Activated CD8-positive, alpha-beta memory T cell treated with anti-CD3 and anti-CD28 coated beads for 24 hours (primary cell): ENCODE measurements around the gene SYT7.
A peak's percentile ranks its signal among the peaks of the same experiment; 100 is the strongest.
"Not testable (repeated sequence)": the region's sequence is repeated elsewhere in the genome, so short reads cannot be mapped to it uniquely, and the experiment has no call there.

Experiments
- DNase-seq: peaks from one replicate; pipeline ENCODE4 v3.0.0-alpha.2; 2020

SYT7 gene, protein sequence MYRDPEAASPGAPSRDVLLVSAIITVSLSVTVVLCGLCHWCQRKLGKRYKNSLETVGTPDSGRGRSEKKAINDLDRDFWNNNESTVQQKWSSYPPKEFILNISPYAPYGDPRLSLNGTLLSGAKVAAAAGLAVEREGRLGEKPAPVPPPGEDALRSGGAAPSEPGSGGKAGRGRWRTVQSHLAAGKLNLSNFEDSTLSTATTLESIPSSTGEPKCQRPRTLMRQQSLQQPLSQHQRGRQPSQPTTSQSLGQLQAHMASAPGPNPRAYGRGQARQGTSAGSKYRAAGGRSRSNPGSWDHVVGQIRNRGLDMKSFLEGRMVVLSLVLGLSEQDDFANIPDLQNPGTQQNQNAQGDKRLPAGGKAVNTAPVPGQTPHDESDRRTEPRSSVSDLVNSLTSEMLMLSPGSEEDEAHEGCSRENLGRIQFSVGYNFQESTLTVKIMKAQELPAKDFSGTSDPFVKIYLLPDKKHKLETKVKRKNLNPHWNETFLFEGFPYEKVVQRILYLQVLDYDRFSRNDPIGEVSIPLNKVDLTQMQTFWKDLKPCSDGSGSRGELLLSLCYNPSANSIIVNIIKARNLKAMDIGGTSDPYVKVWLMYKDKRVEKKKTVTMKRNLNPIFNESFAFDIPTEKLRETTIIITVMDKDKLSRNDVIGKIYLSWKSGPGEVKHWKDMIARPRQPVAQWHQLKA

DNA sequence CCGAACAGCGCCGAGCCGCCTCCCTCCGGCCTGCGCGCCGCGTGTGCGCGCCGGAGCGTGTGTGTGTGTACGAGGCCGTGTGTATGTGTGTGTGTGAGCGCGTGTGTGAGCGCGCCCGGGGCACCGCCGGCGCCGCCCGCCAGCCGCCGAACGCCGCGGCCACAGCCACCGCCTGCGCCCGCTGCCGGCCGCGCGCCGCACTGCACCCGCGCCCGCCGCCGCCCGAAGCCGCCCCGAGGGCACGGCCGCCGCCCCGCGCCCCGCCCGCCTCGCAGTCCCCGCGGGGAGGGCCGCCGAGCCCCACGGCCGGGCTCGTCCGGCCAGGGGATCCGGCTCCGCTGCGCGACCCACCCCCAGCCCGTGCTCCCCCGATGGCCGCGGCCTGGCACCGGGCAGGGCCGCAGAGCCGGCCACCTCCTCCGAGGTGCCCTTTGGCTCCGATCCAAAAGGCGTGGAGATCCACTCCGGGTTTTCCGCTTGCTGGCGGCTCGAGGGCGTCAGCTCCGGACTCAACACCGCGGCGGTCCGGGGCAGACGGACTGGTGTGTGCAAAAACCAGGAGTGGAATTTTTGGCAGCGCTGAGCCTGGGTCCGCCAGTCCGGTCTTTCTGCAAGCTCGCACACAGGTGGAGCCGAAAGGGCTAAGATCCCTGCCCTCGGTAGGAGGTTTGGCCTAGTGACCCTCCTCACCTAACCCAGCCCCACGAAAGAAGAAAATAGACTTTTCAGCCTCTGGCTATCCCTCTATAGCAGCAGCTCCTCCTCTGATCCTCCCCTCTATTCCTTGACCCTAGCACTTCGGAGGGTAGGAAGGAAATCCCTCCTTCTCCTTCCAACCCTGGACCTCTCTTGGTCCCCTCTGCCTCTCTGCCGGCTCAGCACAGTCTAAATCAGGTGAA, at the start of gene SYT7:
Gene SYT7, minus strand, starts transcription at position 47 of the 899 bp plus-strand sequence. CDS start 256 bp downstream, outside the sequence.
- DNase-seq, result peak; percentile 100

DNA sequence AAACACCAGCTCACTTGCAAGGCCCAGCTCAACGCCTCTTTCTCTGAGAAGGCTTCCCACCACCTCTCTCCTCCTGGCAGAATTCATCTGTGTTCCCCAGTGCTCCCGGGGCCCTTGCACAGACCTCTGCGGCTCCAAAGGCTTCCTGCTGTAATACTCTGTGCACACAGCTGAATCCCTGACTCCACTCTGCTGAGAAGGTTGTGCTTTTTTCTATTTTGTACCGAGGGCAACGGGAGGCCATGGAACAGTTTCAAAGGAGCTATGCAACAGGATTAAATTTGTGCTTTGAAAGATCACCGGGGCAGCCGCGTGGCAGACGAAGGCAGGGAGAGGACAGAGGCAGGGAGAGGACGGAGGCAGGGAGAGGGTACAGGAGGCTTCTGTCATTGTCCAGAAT, 49.2 kb upstream of the SYT7 start:
- no peak for DNase-seq

DNA sequence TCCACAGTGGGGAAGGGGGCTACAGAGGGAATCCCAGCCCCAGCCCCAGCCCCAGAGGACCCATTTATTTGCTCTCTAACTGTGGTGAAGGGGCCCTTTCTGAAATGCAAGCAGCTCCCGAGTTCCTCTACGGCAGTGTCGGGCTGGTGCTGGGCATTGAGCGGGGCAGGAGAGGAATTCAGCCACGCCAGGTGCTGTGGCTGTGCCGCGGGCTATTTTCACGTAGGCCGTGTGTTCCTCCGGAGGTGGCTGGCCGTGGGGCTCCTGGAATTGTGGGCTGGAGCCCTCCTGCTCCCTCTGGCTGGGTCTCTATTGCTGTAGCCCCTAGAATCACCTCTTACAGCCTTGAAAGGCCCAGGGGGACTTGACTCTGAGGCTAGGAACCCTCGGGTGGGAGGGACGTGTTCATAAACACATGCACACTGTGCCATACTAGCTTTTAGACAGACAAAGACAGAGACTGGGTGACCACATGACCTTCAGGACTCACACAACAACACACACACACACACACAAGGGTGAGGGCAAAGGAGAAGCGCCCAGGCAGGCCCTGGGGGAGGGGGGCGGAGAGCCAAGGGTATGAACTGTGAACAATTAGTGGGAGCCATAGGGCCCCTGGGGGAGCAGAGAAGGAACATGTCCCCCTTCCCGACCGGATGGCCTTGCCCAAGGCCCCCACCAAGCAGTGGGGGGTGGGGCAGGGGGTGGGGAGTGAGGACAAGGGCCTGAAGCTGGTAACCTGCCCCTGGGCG, 48.4 kb upstream of the SYT7 start:
- DNase-seq, result no peak

DNA sequence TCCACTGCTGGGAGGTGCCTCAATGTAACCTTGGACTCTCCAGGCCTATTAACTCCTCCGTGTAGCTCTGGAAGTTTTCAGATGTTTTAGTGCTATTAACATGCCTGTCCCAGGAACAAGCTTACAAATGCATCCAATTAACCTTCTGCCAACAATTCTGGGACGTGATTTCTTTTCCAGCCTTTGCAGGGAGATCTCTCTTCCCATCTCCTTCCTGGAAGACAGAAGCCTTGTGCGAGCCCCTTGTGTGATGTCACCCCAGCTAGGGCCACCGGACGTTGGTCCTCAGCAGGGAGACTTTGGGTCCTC, 47.7 kb upstream of the SYT7 start:
- no peak for DNase-seq

DNA sequence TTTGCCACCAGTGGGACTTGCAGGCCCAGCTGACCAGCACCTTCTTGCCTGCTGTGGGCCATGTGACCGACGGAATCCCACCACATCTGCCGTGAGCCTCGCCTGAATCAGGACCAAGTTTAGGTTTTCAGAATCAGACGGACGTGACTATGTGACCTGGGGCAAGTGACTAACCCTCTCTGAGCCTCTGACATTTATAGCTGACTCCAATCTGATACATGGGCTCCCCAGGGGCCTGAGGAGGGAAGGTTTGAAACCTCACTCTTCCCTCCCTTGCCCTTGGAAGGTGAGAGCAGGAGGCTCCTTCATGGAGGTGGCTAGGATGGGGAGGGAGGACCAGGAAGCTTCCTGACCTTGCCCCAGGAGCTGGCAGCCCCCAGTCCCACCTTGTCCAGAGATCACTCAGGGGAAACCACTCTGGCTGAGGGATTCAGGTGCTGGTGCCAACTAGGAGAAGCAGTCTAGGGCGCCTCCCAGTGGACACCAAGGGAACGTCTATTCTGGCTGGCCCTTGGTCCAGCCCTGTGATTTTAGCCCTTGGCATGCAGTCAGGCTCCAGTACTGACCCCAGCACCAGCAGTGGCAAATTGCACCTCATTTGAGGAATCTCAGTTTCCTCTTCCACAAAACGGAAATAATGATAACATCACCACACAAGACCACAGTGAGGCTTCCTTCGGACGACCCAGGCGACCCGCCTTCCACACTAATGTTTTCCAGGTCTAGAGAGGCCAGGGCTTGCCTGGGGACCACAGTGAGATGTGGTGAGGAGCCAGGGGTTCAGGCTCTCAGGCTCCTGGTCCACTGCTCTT, 47.2 kb upstream of the SYT7 start:
- DNase-seq, result peak; percentile 66

DNA sequence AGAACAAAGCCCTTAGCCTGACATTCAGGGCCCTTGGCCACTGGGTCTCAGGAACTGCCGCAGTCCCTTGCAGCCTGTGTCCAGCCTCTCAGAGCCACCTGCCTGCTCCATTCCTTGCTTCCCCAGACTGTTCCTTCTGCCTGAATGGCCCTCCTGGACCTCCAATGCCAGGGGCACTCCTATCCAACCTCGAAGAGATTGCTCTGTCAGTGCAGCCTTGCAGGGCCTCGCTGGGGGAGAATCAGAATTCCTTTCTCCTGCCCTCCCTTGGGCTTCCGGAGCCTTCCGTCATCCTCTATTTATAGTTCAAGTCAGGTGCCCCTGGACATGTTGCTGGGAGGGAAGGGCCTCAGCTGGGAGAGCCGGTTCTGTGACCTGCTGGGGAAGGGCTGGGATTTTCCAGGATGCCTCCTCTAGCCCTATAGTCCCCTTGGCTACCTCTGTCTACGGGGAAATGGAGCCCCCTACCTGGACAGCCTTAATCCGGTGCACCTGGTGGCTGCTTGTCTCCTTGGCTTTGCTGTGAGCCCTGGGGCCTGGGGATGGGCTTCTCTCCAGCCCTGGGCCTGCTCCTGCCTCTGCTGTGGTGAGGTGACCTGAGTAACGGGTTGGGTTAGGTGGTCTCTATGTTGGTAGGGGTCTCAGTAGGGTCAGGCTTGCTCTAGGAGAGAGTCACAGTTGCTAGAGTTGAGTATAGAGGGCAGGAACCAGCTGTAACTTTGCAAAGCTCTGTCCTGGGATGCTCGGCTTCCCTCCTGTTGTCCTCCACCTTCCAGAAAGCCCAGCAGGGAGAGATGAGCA, 45.9 kb upstream of the SYT7 start:
- no peak for DNase-seq

DNA sequence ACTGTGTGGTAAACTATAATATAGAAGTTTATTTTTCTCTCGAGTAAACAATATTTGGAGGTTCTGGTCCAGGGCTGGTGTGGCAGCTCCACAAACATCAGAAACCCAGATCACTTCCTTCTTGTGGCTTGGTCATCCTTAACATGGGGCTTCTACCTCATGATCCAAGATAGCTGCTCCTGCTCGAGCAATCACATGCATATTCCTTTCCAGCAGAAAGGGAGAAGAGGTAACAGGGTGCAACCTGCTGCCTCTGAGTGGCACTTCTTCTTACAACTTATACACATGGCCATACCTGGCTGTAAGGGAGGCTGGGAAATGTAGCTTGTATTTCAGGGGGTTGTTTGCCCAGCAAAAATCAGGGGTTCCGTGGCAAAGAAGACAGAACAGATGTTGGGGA, 44.6 kb upstream of the SYT7 start:
- DNase-seq, result no peak

DNA sequence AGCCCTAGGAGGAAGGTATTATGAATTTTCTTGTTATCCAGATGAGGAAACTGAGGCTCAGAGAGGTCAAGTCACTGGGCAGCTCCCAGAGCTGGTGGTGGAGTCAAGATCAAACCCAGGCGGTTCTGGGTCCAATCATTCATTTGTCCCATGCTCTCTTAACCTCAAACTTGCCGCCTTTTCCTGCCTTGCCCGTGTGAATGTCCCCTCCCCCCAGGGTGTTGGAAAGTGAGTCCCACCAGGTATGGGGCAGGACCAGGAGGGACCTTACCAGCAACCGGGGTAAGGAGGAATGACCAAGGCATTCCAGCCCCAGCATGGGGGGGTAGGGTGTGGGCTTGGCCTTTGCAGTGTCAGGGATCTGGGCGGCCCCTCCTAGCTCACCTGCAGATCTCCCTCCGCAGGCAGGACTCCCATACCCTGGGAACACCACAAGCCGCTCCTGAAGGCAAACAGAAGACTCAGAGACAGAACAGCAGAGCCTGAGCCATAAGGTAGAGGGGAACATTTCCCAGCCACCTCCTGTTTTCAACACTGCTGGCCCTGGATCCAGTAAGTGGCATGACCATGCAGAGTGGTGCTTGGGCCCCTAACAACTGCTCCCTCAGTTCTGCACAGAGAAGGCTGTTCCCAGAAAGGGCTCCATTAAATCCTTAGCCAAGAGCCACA, 41.2 kb upstream of the SYT7 start:
- no peak for DNase-seq

DNA sequence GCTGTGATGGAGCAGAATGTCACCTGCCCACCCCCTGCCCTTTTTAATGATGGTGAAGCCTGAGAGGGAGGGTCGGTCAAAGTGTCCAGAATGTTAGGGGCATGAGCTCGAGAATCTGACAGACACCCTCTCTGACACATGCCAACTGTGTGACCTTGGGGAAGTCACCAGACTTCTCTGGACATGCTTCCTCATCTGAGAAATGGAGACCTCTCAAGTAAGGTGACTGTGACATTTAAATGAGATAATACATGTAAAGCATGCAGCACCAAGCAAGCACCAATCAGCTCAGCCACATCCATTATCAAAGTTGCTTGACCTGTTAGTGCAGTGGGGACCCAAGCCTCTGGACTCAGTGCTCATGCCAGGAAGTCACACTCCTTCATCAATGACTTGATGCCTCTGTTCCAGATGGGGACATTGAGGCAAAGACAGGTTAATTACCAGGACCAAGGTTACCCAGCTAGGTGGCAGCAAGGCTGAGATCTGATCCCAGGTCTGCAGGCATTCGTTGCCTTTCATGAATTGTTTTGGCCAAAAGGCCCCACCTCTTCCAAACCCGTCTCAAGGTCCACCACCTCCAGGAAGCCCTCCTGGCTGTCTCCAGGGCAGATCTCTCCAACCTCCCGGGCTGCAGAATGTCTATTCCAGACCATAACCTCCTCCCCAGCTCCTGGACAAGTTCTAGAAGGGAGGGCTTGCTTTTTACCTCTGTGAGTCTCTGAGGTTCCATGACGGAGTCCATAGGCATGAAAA, 38.8 kb upstream of the SYT7 start:
- no peak for DNase-seq

DNA sequence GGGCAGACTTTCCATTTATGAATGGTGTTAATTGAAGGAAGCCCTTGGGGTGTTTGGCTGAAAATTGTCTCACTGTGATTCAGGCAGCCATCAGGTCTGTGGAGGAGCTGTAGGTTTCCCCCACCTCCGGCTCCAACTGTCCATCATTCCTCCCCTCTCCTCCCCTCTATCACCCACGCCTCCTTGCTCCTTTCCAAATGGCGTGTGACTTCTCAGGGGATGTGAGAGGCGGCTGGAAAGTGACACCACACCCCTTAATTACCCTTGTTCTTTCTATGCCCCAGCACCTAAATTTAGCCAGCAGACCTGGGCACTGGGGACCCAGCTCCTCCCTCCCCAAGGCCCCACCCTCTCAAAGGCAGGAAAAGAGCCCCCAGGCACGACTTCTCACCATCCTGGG, 38.1 kb upstream of the SYT7 start:
- no peak for DNase-seq

DNA sequence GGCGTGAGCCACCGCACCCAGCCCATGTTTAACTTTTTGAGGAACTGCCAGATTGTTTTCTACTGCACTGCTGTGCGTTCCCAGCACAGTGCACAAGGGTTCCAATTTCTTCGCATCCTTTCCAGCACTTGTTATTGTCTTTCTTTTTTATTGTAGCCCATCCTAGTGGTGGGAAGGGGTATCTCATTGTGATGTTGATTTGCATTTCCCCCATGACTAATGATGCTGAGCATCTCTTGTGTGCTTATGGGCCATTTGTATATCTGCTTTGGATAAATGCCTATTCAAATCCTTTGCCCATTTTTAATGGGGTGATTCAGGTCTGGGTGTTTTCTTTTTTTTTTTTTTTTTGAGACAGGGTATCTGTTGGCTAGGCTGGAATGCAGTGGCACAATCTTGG, 36.6 kb upstream of the SYT7 start:
- DNase-seq, result no peak

DNA sequence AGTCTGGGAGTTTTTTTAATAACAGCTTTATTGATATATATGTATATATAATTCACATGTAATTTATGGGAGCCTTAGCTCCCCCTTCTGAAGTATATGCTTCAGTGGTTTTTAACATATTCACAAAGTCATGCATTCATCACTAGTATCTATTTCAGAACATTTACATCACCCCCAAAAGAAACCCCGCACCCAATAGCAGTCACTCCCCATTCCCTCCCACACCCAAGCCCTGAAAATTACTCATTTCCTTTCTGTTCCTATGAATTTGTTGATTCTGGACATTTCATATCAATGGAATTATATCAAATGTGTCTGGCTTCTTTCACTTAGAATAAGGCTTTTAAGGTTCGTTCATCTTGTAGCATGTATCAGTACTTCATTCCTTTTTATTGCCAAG, 35.6 kb upstream of the SYT7 start:
- no peak for DNase-seq

DNA sequence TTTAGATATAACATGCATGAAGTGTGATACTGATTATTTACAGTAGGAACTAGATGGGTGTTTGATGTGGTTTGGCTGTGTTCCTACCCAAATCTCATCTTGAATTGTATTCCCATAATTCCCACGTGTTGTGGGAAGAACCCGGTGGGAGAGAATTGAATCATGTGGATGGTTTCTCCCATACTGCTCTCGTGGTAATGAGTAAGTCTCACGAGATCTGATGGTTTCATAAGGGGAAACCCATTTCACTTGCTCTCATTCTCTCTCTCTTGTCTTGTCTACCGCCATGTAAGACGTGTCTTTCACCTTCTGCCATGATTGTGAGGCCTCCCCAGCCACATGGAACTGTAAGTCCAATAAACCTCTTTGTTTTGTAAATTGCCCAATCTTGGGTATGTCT, 33.9 kb upstream of the SYT7 start:
- not testable (repeated sequence) for DNase-seq

DNA sequence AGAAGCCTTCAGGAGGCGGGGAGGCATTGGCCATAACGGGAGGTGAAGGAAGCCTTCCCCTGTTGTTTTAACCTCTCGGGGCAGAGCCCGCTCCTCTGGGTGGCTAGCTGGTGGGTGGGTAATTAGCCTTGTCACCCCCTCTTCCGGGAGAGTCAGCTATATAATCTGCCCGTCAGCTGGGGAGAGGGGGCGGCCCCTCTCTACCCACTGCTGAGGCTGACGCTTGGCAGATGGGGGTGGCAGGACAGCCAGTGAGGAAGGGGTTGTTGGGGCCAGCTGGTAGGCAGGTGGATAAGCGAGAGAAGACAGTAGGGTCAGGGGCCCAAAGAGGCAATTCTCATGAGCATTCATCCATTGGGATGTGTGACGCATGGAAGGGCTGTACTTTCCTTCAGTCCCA, 33.0 kb upstream of the SYT7 start:
- DNase-seq, result no peak

DNA sequence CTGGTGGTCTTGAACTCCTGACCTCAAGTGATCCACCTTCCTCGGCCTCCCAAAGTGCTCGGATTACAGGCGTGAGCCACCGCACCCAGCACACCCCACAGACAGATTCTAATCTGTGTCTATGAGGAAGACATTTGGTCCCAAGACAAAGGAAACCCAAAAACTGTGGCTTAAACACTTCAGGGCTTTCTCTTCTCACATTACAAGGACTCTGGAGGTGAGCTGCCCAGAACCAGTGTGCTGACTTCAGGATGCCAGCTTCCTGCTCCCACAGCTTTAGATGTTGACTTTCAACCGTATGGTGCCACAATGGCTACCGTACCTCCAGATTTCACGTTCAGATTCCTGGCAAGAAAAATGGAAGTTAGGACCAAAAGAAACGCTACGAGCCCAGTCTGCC, 32.2 kb upstream of the SYT7 start:
- no peak for DNase-seq

DNA sequence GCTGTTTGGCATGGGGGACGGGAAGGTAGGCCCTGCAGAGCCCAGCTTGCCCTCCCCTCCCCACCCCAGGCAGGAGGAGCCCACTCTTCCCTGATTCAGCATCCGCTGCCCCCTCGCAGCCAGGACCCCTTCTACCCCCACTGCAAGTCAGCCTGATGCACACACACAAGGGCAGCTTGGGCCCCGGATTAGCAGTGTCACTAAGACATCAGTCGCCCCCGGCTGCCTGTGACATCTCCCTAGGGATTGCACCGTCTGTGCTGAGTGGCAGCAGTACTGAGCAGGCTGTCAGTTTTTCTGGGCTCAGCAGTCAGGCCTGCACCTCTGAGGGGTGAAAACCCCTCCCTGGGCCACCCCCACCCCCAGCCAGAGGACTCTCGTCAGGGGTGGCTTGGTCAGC, 30.4 kb upstream of the SYT7 start:
- DNase-seq, result no peak

DNA sequence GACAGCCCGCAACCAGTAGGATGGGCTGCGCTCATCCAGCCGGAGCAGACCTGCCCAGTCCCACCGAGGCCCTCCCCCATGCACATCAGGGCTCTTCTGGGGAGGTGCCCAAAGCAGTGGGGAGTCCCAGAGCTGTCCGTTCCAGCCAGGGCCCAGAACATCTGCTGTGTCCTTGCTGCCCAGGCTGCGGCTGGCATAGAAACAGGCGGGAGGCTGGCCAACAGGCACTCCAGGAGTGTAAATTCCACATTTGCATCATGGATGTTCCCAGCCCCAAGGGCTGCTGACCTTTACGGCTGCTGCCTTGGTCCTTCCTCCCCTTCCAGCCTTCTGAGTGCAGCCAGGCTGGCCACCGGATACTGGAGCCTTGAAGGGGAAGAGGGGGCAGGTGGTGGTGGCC, 30.0 kb upstream of the SYT7 start:
- DNase-seq, result no peak

DNA sequence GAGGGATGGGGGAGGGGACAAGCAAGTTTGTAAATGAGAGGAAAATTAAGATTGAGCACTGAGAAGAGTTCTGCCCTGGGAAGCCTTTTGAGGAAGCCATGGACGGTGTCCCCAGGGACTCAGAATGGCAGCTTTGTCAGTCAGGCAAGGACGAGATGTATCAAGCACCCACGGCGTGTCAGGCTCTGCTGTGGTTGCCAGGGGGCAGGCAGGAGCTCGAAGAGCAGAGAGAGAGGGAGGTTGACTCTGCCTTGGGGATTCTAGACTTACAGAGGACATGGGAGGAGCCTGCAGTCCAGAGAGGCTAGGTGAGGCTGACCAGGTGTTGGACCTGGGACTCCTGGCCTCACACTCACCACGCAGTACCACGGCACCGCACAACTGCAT, 29.1 kb upstream of the SYT7 start:
- no peak for DNase-seq

DNA sequence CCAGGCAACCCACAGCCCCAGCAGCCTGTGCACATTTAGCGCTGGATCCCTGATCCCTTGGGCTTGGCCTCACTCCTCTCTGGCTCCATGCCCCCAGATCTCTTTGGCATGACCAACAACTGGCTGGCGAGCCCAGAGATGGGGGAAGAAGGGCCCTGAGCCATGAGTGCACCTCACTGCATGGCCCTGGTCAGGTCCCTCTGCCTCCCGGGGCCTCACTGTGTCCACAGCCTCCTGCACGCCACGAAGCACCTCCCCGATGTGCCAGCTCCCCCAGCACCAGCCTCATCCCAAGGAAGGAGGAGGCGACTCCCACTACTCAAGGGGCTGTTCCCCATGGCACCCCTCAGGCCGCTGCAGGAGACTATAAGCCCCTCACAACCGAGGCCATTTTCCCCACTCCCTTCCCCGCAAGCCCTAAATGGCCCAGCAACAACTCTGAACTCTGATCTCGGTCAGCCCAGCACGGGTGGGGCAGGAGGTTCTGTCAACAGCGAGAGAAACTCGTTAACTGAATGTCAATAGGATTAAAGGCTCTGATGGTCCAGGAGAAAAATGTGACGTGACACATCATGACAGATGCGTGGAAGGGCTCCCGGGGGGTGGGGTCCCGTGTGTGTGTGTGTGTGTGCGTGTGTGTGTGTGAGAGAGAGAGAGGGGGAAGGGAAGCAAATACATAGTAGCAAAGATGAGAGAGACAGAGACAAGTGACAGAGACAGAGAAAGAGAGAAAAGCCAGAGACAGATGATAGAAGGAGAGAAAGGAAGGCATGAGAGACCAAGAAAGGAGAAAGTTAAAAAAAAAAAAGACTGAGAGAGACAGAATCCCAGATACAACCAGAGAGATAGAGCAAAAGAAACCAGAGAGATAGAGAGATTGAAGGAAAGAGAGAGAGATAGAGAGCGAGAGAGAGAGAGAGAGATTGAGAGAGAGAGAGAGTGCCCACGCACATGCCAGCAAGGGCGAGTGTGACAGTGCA, 28.4 kb upstream of the SYT7 start:
- DNase-seq, result no peak
